ENCODE measurements around the gene CIDEB.

Gene CIDEB

DNA sequence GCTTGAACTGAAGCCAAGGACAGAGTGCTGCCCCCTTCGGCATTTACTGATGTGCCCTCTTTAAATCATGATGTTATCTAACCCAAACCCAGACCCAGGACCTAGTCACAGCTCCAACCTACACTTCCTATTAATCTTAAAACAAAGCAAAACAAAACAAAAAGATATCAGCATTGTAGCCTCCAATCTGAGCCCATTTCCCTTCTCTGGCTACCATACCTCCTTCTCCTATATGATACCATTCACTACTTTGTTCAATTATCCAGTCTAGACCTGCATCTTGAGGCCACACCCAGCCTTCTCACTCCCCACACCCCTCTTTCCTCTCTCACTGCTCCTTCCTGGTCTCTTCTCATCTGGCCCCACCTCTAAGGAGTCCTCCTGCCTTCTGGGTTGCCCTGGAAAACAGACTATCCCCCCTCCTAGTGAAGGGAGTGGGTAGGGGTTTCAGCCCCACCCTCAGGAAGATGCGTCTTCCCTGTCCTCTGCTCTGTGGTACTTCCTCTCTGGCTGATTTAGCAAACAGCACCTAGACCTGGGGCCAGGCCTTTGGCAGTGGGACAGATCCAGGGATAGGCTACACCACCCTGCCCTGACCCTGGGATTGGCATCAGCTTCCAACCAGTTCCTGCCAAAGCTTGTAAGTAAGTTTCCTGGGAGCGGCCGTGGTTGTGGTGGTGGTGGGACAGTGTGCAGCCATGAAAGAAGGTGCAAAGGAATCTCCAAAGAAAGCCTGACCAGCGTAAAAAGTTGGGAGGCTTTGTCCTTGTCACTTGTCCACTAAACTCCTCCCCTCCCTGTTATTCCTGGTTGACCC, 6.8 kb upstream of the CIDEB start:
- FAIRE-seq = no peak

DNA sequence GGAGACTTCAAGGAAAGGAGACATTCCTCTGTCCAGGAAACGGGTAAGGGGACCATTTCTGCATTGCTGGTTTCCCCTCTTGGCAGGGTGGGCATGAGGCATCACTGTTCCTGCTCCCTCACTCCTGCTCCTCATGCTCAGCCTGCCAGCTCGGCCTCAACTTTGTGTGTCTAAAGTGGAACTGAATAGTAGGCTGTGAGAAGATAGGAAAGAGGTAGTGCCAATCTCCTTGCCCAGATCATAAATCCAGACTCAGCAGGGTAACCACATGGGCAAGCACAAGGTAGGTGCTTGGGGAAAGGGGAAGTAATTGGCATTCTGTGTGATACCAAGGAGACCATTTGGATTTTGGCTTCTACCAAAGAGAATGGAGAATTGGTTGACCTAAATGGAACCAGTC, 6.1 kb upstream of the CIDEB start:
- FAIRE-seq (no peak), DNase-seq (ENCODE audit: insufficient read length, low spot score) (no peak)

More for the DNA sequence above, 6.8 kb upstream of the CIDEB start:
- DNase-seq (ENCODE audit: insufficient read length, low spot score) = no peak

GRCh38 chr14:24312736-24313507, 5.1 kb upstream of the CIDEB start:
- FAIRE-seq (no peak), DNase-seq (ENCODE audit: insufficient read length, low spot score) (no peak)

DNA sequence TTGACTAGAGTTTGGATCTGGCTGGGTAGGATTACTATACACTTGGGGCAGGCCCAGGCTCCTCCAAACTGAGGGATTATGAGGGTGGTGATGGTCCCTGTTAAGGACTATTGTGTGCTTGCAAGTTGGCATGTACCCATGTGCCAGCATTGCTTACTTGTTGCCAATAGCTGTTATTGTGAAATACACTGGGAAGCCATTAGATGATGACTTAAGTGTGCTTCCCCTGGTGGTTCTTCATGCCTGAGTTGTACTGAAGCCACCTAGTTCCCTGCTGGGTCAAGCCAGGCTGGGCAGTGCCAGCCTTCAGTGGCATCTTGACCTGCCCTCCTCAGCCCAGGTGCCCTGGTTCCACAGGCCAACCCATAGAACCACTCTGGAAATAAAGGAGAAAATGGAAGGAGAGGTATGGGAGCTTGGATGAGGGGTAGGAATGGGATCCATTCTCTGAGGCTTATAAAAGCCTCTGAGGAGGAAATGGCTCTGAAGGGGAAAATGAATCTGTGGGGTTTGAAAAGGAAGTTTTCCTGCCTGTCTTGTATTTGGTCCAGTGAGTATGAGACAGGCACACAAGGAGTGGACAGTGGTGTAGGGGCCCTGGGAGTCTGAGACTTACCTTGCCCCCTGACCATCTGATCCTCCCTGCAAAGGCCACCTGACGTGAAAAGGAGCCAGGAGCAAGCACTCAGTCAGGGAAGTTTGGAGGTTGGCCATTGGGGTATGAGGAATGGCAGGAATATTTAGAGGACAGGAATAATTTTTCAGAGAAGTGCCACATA, 4.2 kb upstream of the CIDEB start:
- FAIRE-seq = no peak
- DNase-seq (ENCODE audit: insufficient read length, low spot score) = no peak

GRCh38 chr14:24310646-24311604, 3.1 kb upstream of the CIDEB start, which contains the start of gene LTB4R:
Gene LTB4R (plus strand): TSS chr14:24311502. CDS start chr14:24315652, 4,150 bp downstream.
- no peak for FAIRE-seq
- no peak for DNase-seq (ENCODE audit: insufficient read length, low spot score)

GRCh38 chr14:24310265-24310645, 2.5 kb upstream of the CIDEB start:
- FAIRE-seq = no peak
- no peak for DNase-seq (ENCODE audit: insufficient read length, low spot score)

GRCh38 chr14:24309538-24310264, 1.9 kb upstream of the CIDEB start, which contains the start of gene LTB4R2:
Gene LTB4R2 (plus strand): TSS chr14:24310140. CDS start chr14:24310665, 525 bp downstream.
- DNase-seq (ENCODE audit: insufficient read length, low spot score) = no peak

DNA sequence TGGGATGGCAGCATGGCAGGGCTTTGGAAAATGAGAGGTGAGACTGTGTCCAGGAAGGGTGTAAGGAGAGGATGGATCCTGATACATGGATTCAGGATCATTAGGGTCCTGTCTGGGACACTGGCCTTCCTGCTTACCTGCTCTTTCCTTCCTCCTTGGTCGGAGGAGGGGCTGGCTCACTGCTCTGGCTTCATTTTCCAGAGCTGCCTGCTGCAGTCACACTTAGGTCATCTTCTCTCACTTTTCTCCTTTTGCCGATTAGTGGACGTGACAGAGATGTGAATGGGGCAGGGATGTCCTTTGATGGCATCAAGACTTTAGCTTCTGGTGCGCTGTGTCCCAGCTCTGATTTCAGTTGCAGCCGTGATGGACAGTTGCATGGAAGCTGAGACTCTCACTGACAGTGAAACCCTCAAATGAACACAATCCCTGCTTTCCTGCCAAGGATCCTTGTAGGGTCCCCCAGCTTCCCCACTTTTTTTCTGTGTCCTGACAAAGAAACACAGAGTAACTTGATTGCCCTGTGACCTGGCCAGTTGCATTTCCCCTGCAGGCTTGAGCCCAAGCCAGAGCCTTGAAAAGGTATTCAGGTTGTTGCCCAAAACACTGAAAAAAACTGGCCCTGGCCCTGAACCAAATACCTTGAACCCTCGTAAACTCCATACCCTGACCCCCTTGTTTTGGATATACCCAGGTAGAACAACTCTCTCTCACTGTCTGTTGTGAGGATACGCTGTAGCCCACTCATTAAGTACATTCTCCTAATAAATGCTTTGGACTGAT, 756 bp upstream of the CIDEB start:
- no peak for FAIRE-seq
- no peak for DNase-seq (ENCODE audit: insufficient read length, low spot score)

More at GRCh38 chr14:24309538-24310264, 1.9 kb upstream of the CIDEB start, which contains the start of gene LTB4R2:
- FAIRE-seq = no peak

DNA sequence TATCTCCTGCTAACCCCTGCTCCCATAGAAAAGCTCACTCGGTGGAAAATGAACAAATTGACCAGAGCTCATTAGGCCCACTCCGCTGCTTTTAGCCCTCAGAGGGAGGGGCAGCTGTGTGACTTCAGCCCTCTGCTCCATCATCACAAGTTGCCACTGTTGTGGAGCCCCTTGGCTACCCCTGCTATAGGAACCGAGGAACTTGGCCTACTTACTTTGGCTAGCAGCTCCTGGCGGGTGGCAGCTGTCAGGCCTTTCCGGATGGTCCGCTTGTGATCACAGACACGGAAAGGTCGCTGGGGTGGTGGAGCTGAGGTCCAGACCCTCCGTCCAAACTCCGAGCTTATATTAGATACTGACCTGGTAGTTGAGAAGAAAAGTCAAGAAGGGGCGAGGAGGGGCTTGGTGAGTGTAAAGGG, 612 bp downstream of the CIDEB start:
- FAIRE-seq = no peak
- DNase-seq (ENCODE audit: insufficient read length, low spot score) = no peak

DNA sequence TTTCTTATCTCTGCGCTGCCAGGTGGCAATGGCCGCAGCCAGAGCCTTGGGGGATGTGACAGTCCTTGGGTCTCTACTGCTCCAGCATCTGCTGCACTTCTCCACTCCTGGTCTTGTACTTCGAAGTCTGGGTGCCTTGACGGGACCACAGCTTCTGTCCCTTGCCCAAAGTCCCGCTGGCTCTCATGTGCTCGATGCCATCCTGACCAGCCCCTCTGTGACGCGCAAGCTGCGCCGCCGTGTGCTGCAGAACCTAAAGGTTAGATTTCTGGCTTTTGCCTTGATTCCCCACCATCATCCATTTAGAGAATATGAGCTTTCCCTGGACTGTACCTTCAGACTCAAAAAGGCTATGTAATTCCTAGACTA, 3.8 kb downstream of the CIDEB start:
- FAIRE-seq (no peak), DNase-seq (ENCODE audit: insufficient read length, low spot score) (no peak)

GRCh38 chr14:24300326-24300980, 7.3 kb downstream of the CIDEB start:
- DNase-seq (ENCODE audit: insufficient read length, low spot score) (no peak), FAIRE-seq (no peak)

DNA sequence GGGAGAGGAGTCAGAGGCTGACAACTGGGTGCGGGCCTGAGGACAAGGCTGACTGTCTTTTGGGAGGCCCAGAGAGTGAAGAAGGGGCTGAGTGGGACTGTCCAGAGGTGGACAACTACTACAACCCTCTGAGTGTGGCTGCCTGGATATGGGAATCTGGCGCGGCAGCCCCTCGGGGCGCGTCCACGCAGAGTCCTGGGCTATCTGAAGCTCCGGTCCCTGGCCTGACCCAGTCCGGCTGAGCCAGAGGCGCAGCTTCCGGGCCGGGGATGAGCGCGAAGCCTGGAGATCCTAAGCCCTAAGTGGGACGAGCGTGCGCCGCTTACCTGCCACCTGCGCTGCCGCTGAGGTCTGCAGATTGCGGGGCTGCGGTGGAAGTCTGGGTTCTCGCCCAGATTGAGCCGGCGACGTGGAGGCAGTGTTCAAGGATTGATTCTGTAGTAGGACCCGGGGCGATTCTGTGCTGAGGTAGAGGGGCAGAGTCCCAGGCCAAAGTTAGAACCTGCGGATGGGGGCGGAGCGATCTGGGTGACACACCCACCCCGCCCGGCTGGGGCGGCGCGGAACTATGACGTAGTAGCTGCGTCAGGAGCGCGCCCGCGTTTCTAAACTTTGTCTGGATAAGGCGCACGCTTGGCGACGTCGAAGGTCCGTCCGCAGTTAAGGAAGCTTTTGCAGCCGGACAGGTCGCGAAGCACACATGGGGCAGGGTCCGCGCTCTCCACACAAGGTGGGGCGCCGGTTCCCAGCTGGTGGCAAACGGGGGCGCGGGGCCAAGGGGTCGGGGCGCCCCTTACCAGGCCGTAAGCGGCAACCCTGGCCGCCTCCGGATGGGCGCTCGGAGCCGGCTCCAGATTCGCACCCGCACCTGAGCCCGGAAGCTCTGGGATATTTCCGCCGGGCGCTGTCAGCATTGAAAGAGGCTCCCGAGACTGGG, 8.3 kb downstream of the CIDEB start, which contains the start of the genes DHRS1 and NOP9:
Gene DHRS1, minus strand, starts transcription at position 526 of the 937 bp plus-strand sequence. CDS start 674 bp downstream, outside the sequence.
Gene NOP9, plus strand, starts transcription at position 596 of the 937 bp plus-strand sequence. Its CDS starts 105 bp downstream, at position 701.
- FAIRE-seq = no peak
- DNase-seq (ENCODE audit: insufficient read length, low spot score) = peak; percentile 81

- no peak for FAIRE-seq
- DNase-seq (ENCODE audit: insufficient read length, low spot score) = peak; percentile 18
These were observed 8.9 kb downstream of the CIDEB start for GRCh38 chr14:24298892-24299254.

DNA sequence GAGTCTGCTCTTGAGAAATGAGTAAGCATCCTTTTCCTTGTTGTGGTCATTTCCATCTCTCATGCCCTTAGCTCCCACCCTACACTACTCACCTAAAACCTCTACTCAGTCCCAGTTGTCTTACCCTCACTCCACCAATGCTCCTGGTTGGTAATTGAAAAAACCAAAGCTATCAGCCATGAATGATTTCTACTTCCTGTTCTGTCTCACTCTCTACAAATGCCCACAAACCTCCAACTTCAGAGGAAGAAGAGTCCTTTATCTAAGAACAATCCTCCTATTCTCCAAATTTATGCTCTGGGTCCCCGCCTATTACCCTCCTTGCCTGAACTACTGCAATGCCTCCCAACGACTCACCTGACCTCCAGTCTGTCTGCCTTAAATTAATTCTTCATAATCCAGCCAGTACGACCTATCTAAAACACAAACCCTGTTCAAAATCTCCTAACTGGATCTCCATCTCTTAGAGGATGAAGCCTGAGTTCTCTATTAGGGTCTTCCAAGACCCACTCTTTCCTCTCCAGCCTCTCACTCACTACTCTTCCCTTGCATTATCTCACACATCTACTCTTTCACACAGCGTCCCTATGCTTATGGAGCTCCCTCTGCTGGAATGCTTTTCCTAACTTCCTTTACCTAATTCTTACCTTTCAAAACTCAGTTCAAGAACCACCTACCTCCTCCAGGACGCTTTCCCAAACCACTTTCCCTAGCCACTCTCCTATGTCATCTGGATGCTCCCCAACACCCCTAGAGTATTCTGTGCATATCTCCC, 10.4 kb downstream of the CIDEB start:
- DNase-seq (ENCODE audit: insufficient read length, low spot score) (no peak), FAIRE-seq (no peak)

DNA sequence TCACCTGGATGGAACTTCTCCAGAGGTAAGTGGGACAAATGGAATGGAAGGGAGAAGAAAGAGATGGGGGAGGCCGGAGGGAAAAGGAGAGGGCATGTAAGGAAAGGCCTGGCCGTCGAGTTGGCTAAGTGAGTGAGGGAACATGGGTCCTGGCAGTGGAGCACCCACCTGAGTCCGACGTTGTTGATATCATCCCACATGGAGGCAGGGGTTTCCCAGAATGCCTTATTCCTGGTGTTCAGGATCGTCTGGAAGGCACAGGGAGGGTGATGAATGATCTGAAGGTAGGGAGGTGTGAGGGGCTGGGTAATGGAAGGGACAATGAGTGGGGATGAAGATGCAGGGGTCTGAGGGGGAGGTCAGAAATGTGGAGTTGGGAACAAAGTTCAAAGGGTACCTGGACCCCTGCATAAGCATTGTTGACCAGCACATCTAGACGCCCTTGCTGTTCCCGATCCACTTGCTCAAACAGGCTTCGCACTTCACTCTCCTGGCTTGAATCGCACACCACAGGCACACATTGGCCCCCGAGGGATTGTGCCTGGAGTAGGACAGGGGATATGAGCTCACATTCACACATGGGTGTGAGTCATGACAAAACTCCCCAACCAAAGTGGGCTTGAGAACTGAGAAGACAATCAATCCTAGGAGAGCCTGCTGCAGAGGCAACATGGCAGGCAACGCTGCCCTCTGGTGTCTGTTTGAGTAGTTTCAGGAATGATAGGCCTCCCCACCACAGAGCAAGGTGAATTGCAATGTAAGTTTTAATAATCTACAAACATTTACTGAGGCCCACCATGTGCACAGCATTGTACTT, 11.2 kb downstream of the CIDEB start:
- DNase-seq (ENCODE audit: insufficient read length, low spot score) (peak; percentile 60), FAIRE-seq (no peak)
